OCI-LY1 (cell line): ENCODE results near the gene TMEM238.

ENCODE experiments used
- CTCF ChIP-seq: fragments of 200-600 bp; sonication (generic), shearing (Covaris generic); IDR thresholded peaks from 2 replicates; pipeline ENCODE4 v1.5.1; 2017; ENCODE audit warnings: mild to moderate bottlenecking, antibody characterized with exemption, low read length, moderate library complexity, mixed read lengths
- EZH2 ChIP-seq: fragments of 200-600 bp; sonication (generic), shearing (Covaris generic); IDR thresholded peaks from 2 replicates; pipeline ENCODE4 v1.8.0; 2017; ENCODE audit warnings: borderline replicate concordance, mixed run types, mild to moderate bottlenecking, antibody characterized with exemption, low read length, moderate library complexity, mixed read lengths

- TF ChIP-seq CTCF (no peak), EZH2 (no peak)
Measured at GRCh38 chr19:55390461-55390880, 6.4 kb upstream of the TMEM238 start.
